ENCODE results near the gene SP3. TPM values are rescaled to one million over a fixed set of nuclear protein-coding genes. Genes with fewer than 3 reads are reported as not detected.

The SP3 gene
- total and polyA plus RNA-seq, 2 of the 8 experiments (the other 6 are each of a cell fraction or from before 2014, with no cell fraction given) = 31.0 to 92.1 TPM

DNA sequence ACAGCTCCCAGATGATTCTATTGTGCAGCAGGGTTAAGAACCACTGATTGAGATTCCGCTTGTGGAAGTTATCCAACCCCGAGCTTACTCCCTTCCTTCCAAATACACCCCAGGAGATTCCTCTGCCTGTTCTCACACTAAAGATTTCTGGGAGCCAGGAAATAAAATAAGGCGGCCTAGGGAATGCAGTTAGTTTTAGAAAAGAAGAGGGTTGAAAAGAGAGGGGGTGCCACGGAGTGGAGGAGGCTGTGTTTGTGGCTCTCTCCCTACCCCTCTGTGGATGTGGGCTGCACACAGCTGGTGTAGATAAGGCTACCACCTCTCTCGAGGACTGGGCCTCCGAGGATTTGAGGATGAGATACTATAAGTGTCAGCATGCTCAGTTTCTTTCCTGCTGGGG is 25.1 kb upstream of the SP3 start:
- no peak overlapping the region for H3K23ac ChIP-seq (ENCODE audit: insufficient read length)
- no peak overlapping the region for H2BK5ac ChIP-seq (ENCODE audit: low read depth, low read length)
- no peak overlapping the region for H3K18ac ChIP-seq (ENCODE audit: extremely low read depth, low read length)
- no peak overlapping the region for H2BK15ac ChIP-seq (ENCODE audit: low read length)
- no peaks in the 10 kb centered on the region for H3K79me1 ChIP-seq (ENCODE audit: low read depth, low read length)
- 89% methylated on average over 6 of the region's 6 CpGs; no CpG with 5 or more reads in 1 of the 2 experiments for WGBS, 2 experiments (ENCODE audit: extremely low coverage in 1 of 2, insufficient coverage in 1 of 2, insufficient read length in 1 of 2, insufficient replicate concordance in 2 of 2, low coverage in 1 of 2, low lambda C conversion rate in 2 of 2, missing lambda C conversion rate in 1 of 2)
- no peak overlapping the region for H3K4me2 ChIP-seq (ENCODE audit: insufficient read depth in 1 of 2, low read depth in 2 of 2, low read length in 2 of 2)
- H3K56ac ChIP-seq (replicated peaks; ENCODE audit: insufficient read length, low read depth, low read length) = no peak overlapping the region
- no peak overlapping the region for H4K8ac ChIP-seq (ENCODE audit: extremely low read depth, insufficient read depth, low read length)
- DNase-seq (ENCODE audit: low read depth in 1 of 2, low spot score in 2 of 2) (no peak), FAIRE-seq (no peak)
- H3K9me3 ChIP-seq (ENCODE audit: insufficient read depth in 2 of 2, low read depth in 1 of 2, low read length in 1 of 2) = no peaks in the 10 kb centered on the region
- no peaks in the 10 kb centered on the region for H3K79me2 ChIP-seq (ENCODE audit: control insufficient read depth in 1 of 2, insufficient read depth in 2 of 2, low read length in 2 of 2)
- H3K9ac ChIP-seq (replicated peaks in 1 of 4; ENCODE audit: extremely low read depth in 1 of 4, low read depth in 3 of 4, low read length in 3 of 4) = no peak overlapping the region
- H3K27ac ChIP-seq (ENCODE audit: low read depth, low read length) = no peak overlapping the region
- POLR2A ChIA-PET (ENCODE audit: partially characterized antibody) = interaction anchor here (1.4 kb wide), 1 partner anchor 18 kb away, joined by 3 read pairs; no protein-coding TSS in a partner anchor
- H2BK120ac ChIP-seq (replicated peaks; ENCODE audit: low read depth, low read length) = no peak overlapping the region
- TF ChIP-seq TBP (IDR thresholded peaks at IDR 0.05; ENCODE audit: low read depth, low read length) (no peak), CHD1 (IDR thresholded peaks at IDR 0.05; ENCODE audit: low read depth, low read length) (no peak), ZNF274 (IDR thresholded peaks at IDR 0.05; ENCODE audit: borderline replicate concordance, extremely low read depth, low read length) (no peak), YY1 (IDR thresholded peaks at IDR 0.05; ENCODE audit: low read depth, low read length) (no peak), RXRA (IDR thresholded peaks at IDR 0.05; ENCODE audit: insufficient read depth, low read depth, low read length) (no peak)
- TF ChIP-seq, protein P1, sequence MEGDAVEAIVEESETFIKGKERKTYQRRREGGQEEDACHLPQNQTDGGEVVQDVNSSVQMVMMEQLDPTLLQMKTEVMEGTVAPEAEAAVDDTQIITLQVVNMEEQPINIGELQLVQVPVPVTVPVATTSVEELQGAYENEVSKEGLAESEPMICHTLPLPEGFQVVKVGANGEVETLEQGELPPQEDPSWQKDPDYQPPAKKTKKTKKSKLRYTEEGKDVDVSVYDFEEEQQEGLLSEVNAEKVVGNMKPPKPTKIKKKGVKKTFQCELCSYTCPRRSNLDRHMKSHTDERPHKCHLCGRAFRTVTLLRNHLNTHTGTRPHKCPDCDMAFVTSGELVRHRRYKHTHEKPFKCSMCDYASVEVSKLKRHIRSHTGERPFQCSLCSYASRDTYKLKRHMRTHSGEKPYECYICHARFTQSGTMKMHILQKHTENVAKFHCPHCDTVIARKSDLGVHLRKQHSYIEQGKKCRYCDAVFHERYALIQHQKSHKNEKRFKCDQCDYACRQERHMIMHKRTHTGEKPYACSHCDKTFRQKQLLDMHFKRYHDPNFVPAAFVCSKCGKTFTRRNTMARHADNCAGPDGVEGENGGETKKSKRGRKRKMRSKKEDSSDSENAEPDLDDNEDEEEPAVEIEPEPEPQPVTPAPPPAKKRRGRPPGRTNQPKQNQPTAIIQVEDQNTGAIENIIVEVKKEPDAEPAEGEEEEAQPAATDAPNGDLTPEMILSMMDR (IDR thresholded peaks at IDR 0.05; ENCODE audit: control extremely low read depth in 1 of 3, insufficient read depth in 1 of 3, low read depth in 1 of 3, low read length in 3 of 3) = no peak
- CTCF ChIA-PET (ENCODE audit: partially characterized antibody) = interaction anchor here (0.6 to 1.4 kb wide), 2 partner anchors 46 to 422 kb away, joined by 3 read pairs; no protein-coding TSS in a partner anchor
- H3K36me3 ChIP-seq (ENCODE audit: control insufficient read depth in 2 of 4, insufficient read depth in 4 of 4, low read length in 3 of 4) = no peaks in the 10 kb centered on the region
- H2AFZ ChIP-seq (ENCODE audit: low read length) = no peak overlapping the region
- no peak overlapping the region for H2BK20ac ChIP-seq (ENCODE audit: low read length)
- H2AK5ac ChIP-seq (ENCODE audit: low read depth, low read length) = no peak overlapping the region
- no peaks in the 10 kb centered on the region for H4K20me1 ChIP-seq (replicated peaks in 1 of 2; ENCODE audit: control insufficient read depth in 1 of 2, insufficient read depth in 2 of 2, low read length in 2 of 2)
- H2BK12ac ChIP-seq (ENCODE audit: low read depth, low read length) = no peak overlapping the region
- H3K27me3 ChIP-seq (replicated peaks in 1 of 4; ENCODE audit: control insufficient read depth in 3 of 4, extremely low read depth in 1 of 4, insufficient read depth in 3 of 4, low read length in 3 of 4) = no peaks in the 10 kb centered on the region; a peak in 1 of 7 replicates
- H3K23me2 ChIP-seq (ENCODE audit: low read depth, low read length) = no peaks in the 10 kb centered on the region
- H3K4me1 ChIP-seq (replicated peaks in 1 of 4; ENCODE audit: control insufficient read depth in 3 of 4, insufficient read depth in 4 of 4, low read length in 3 of 4) = no peaks in the 10 kb centered on the region
- H3K14ac ChIP-seq (ENCODE audit: insufficient read length) = no peak overlapping the region
- H3K4ac ChIP-seq (replicated peaks; ENCODE audit: insufficient read length, low read depth, low read length) = no peak overlapping the region
- no peak overlapping the region for H3K4me3 ChIP-seq (ENCODE audit: extremely low read depth in 1 of 4, insufficient read depth in 2 of 4, low read depth in 3 of 4, low read length in 4 of 4)
- no peak overlapping the region for H4K5ac ChIP-seq (ENCODE audit: insufficient read length, low read depth, low read length)
- H4K91ac ChIP-seq (replicated peaks; ENCODE audit: insufficient read length, low read length) = no peak overlapping the region

Data from H1 (cell line).